DOHH2 (cell line): ENCODE data around the gene HNRNPAB.

ENCODE experiments used
- H3F3A ChIP-seq: fragments of 200-600 bp; sonication (generic), shearing (Covaris generic); 2 replicates; pipeline ENCODE4 v1.6.0; 2016; ENCODE audit warnings: antibody characterized with exemption, mild to moderate bottlenecking; ENCODE audit not compliant: control insufficient read depth, insufficient read depth
- H3K27ac ChIP-seq: fragments of 200-600 bp; sonication (generic); 2 replicates; pipeline ENCODE4 v1.5.1; 2014; ENCODE audit warnings: low read depth, mild to moderate bottlenecking, low read length, moderate library complexity
- H3K27me3 ChIP-seq: fragments of 200-600 bp; sonication (generic); 2 replicates; pipeline ENCODE4 v1.6.1; 2014; ENCODE audit warnings: mild to moderate bottlenecking, low read length, mixed read lengths; ENCODE audit not compliant: control insufficient read depth
- H3K36me3 ChIP-seq: fragments of 200-600 bp; sonication (generic); 2 replicates; pipeline ENCODE4 v1.6.1; 2014; ENCODE audit warnings: mild to moderate bottlenecking, low read length, moderate library complexity, mixed read lengths; ENCODE audit not compliant: control insufficient read depth
- H3K4me1 ChIP-seq: fragments of 200-600 bp; sonication (generic); 2 replicates; pipeline ENCODE4 v1.6.1; 2014; ENCODE audit warnings: mild to moderate bottlenecking, low read length, mixed read lengths; ENCODE audit not compliant: control insufficient read depth
- H3K4me2 ChIP-seq: fragments of 200-600 bp; sonication (generic); 2 replicates; pipeline ENCODE4 v1.6.0; 2014; ENCODE audit warnings: mild to moderate bottlenecking, low read length, moderate library complexity
- H3K4me3 ChIP-seq: fragments of 200-600 bp; sonication (generic); 2 replicates; pipeline ENCODE4 v1.5.1; 2014; ENCODE audit warnings: mild to moderate bottlenecking, low read length, mixed read lengths
- H3K79me2 ChIP-seq: fragments of 200-600 bp; sonication (generic); 2 replicates; pipeline ENCODE4 v1.6.1; 2014; ENCODE audit warnings: mild to moderate bottlenecking, low read length, mixed read lengths; ENCODE audit not compliant: control insufficient read depth
- H3K9me2 ChIP-seq: fragments of 200-600 bp; sonication (generic); replicated peaks from 2 replicates; pipeline ENCODE4 v1.6.1; 2014; ENCODE audit warnings: mild to moderate bottlenecking, low read length, mixed read lengths; ENCODE audit not compliant: control insufficient read depth
- H3K9me3 ChIP-seq: fragments of 200-600 bp; sonication (generic); 2 replicates; pipeline ENCODE4 v1.6.1; 2014; ENCODE audit warnings: antibody characterized with exemption, low read length, mixed read lengths; ENCODE audit not compliant: control insufficient read depth, insufficient read depth
- H4K20me1 ChIP-seq: fragments of 200-600 bp; sonication (generic); 2 replicates; pipeline ENCODE4 v1.6.0; 2014; ENCODE audit warnings: low read depth, mild to moderate bottlenecking, antibody characterized with exemption, low read length, moderate library complexity; ENCODE audit not compliant: control insufficient read depth, insufficient read depth
- EZH2phosphoT487 ChIP-seq: fragments of 200-600 bp; sonication (generic); IDR thresholded peaks from 2 replicates; pipeline ENCODE4 v1.6.1; 2017; ENCODE audit warnings: borderline replicate concordance, mild to moderate bottlenecking, antibody characterized with exemption, low read length, moderate library complexity, mixed read lengths
- TF ChIP-seq, protein P1 (sequence below): fragments of 200-600 bp; sonication (generic); IDR thresholded peaks from one replicate; pipeline ENCODE4 v1.5.1; 2014; ENCODE audit warnings: antibody characterized with exemption, mild to moderate bottlenecking, low read depth, low read length; ENCODE audit not compliant: poor library complexity, severe bottlenecking

The HNRNPAB gene

DNA sequence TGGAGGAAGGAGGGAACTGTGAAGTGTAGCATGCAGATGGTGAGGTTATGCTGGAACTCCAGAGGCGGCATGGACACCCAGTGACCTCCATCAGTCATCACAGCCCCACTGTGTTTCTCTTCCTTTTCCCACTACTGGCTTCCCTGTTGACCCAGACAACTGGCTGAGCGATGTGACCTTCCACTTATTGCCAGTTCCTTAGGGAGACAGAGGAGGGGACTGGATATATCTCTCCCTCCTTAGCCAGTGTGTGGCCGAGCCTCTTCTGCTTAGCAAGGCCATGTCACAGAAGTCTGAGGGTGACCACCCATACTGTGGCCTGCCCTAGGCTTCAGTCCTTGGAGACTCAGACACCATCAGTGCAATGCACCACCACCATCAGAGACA is 31.2 kb downstream of the HNRNPAB start:
- H3K27ac ChIP-seq = no peak overlapping the region

DNA sequence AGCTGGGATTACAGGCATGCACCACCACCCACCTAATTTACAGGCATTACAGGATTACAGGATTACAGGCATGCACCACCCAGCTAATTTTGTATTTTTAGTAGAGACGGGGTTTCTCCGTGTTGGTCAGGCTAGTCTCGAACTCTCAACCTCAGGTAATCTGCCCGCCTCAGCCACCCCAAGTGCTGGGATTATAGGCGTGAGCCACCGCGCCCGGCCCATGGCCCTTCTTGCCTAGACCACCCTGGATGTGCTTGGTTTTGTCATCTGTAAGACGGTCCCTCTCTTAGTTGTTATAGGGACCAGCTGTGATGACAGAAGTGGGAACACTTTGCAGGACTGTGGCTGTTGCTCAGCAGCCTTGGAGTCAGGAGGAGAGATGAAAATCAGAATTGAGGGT is 31.8 kb downstream of the HNRNPAB start:
- no peak overlapping the region for H3K4me2 ChIP-seq
- H3K9me3 ChIP-seq = no peaks in the 10 kb centered on the region
- no peaks in the 10 kb centered on the region for H3K9me2 ChIP-seq
- peaks cover 10% of the 10 kb centered on the region for H3K36me3 ChIP-seq
- no peak overlapping the region for H3K4me3 ChIP-seq
- no peak overlapping the region for H3K27ac ChIP-seq
- TF ChIP-seq, protein P1, sequence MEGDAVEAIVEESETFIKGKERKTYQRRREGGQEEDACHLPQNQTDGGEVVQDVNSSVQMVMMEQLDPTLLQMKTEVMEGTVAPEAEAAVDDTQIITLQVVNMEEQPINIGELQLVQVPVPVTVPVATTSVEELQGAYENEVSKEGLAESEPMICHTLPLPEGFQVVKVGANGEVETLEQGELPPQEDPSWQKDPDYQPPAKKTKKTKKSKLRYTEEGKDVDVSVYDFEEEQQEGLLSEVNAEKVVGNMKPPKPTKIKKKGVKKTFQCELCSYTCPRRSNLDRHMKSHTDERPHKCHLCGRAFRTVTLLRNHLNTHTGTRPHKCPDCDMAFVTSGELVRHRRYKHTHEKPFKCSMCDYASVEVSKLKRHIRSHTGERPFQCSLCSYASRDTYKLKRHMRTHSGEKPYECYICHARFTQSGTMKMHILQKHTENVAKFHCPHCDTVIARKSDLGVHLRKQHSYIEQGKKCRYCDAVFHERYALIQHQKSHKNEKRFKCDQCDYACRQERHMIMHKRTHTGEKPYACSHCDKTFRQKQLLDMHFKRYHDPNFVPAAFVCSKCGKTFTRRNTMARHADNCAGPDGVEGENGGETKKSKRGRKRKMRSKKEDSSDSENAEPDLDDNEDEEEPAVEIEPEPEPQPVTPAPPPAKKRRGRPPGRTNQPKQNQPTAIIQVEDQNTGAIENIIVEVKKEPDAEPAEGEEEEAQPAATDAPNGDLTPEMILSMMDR = no peak
- TF ChIP-seq EZH2phosphoT487 = no peak
- peaks cover 14% of the 10 kb centered on the region for H3K79me2 ChIP-seq
- peaks cover 75% of the 10 kb centered on the region for H3K4me1 ChIP-seq
- no peaks in the 10 kb centered on the region for H3K27me3 ChIP-seq
- H4K20me1 ChIP-seq = peaks cover 8% of the 10 kb centered on the region
- H3F3A ChIP-seq = peaks cover 39% of the 10 kb centered on the region

More for the DNA sequence above, 31.2 kb downstream of the HNRNPAB start:
- Histone ChIP-seq H3K4me3 (no peak overlapping the region), H3K9me3 (no peaks in the 10 kb centered on the region), H3K4me1 (peaks cover 75% of the 10 kb centered on the region), H3K27me3 (no peaks in the 10 kb centered on the region), H3K4me2 (no peak overlapping the region), H3K79me2 (peaks cover 20% of the 10 kb centered on the region), H4K20me1 (peaks cover 13% of the 10 kb centered on the region), H3K9me2 (no peaks in the 10 kb centered on the region), H3F3A (peaks cover 34% of the 10 kb centered on the region), H3K36me3 (peaks cover 16% of the 10 kb centered on the region)
- TF ChIP-seq, protein P1 = no peak
- TF ChIP-seq EZH2phosphoT487 = no peak

DNA sequence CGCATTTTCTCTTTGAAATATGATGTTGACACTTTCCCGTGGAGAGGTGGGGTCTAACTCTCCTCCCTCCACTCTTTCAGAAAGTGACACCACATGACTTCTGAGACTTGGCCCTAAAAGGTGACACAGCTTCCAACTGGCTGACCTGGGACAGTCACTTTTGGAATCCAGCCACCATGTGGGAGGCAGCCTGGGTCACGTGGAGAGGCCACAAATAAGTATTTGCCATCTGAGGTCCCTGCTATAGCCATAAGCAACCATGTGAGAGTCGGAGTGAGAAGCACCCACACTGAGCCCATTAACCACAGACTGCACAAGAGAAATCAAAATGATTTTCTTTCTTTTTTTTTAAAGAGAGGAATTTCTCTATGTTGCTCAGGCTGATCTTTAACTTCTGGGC is 32.3 kb downstream of the HNRNPAB start:
- Histone ChIP-seq H3K27ac (no peak overlapping the region), H3F3A (peaks cover 39% of the 10 kb centered on the region), H3K4me2 (no peak overlapping the region), H3K9me3 (no peaks in the 10 kb centered on the region), H4K20me1 (peaks cover 2% of the 10 kb centered on the region; the same call in 1 of the 2 replicates), H3K27me3 (no peaks in the 10 kb centered on the region), H3K36me3 (peaks cover 5% of the 10 kb centered on the region), H3K4me3 (no peak overlapping the region), H3K9me2 (no peaks in the 10 kb centered on the region), H3K79me2 (peaks cover 9% of the 10 kb centered on the region), H3K4me1 (peaks cover 75% of the 10 kb centered on the region)
- TF ChIP-seq, protein P1 = no peak
- TF ChIP-seq EZH2phosphoT487 = no peak
